Cardiac fibroblast (primary cell): ENCODE results near the gene PCBD1.

Source experiments
- DNase-seq, 2 donors: peaks; one replicate each; pipeline versions ENCODE4 v3.0.0 to v3.0.0-alpha.2; 2010; ENCODE audit warnings: low read depth in 2 of 2
- H3K4me3 ChIP-seq, 2 donors: replicated peaks in 1 of 2; 1 replicate in 1 of 2; 2 replicates in 1 of 2; pipeline ENCODE4 v1.5.1; 2011; ENCODE audit warnings: low read depth in 2 of 2, low read length in 2 of 2, mild to moderate bottlenecking in 2 of 2, moderate library complexity in 1 of 2
- CTCF ChIP-seq: IDR thresholded peaks from one replicate; pipeline ENCODE4 v1.5.1; 2011; ENCODE audit warnings: low read depth, mild to moderate bottlenecking, low read length, inconsistent platforms

Gene PCBD1

DNA sequence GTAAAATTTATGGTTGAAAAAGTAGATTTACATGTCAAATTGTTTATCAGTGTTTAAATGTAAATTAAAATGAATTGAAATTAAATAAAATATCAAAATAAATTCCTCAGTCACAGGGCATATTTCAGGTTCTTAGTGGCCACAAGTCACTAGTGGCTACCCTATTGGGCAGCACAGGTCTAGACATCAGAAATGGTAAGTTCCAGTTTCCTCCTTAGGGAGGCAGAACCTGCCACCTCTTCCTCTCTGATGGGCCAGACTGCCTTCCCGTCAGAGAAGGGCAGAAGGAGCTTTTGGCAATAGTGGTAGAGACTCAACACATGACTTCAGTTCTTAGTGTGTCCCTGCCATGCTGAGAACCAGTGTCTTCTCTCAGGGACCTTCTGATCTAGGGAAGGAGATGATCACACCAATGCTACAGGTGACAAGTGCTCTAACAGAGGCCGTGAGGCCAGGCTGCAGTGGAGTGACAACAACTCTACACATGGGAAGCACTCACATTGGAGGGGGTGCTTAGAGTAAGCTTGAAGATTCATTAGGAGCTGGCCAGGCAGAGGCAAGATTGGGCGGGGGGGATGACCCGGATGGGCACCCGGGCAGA lies 14.4 kb upstream of the PCBD1 start:
- TF ChIP-seq CTCF, result no peak
- DNase-seq, result no peak
- H3K4me3 ChIP-seq, result no peak overlapping the region

DNA sequence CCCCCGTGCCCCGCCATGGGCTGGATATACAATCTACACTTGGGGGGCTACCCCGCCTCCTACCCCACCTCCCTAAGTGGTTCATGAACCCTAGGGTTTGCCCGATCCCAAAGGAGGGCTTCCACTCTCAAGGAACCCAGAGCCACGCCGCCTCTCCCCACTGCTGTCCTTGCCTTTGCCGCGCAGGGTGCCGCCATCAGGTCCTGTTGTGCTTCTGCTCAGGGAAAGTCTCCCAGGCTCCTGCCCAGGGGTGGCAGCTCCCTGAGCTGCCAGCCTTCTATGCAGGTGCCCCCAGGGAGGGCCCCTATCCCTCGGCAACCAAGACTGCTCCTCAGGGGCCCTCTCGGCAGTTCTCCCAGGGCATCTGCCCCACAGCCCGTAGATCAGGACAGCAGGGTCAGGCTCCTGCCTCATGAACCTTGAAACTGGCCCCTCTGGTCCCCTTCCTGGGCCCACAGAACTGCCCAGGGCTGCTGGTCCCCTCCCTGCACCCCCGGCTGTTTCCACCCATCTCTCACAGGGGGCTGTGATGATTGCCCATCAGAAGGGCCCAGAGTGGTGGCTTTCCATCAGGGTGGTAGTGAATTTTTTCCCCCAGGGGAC lies 13.0 kb upstream of the PCBD1 start:
- H3K4me3 ChIP-seq, result no peak overlapping the region
- no peak for DNase-seq
- no peak for TF ChIP-seq CTCF

DNA sequence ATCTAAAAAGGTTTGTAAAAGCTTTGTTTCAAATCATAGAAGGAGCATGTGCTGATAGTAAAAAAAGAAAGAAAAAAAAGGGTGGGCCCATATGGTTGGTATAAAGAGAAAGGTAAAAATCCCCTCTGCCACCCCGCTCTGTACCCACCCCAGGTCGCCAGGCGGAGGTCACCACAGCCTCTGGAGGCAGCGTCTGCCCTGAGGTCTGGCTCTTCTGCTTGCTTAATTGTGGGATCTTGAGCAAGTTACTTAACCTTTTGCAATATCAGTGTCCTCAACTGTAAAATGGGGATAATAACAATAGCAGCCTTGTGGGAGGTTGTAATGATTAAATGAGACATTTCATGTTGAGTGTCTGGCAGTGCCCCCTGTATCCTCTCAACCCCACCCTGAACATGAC lies 10.7 kb upstream of the PCBD1 start:
- DNase-seq, result no peak
- TF ChIP-seq CTCF, result no peak
- H3K4me3 ChIP-seq, result no peak overlapping the region

DNA sequence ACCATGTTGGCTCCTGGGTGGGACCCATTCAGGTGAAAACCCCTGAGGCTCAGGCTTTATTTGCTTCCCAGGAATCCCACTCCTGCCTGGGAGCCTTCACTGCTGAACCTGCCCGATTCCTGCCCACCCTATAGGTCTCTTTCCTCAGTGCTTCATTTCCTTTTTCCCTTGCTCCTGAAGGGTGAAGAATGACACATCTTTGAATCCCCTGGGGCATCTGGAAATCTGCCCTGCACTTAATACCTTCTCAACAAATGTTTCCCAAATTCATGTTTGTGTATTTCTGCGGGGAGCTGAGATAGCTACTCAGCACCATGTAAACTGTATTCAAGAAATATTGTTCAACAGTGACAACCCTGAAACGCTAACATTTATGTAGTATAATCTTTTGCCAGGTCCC lies 10.3 kb upstream of the PCBD1 start:
- no peak for DNase-seq
- no peak for TF ChIP-seq CTCF

DNA sequence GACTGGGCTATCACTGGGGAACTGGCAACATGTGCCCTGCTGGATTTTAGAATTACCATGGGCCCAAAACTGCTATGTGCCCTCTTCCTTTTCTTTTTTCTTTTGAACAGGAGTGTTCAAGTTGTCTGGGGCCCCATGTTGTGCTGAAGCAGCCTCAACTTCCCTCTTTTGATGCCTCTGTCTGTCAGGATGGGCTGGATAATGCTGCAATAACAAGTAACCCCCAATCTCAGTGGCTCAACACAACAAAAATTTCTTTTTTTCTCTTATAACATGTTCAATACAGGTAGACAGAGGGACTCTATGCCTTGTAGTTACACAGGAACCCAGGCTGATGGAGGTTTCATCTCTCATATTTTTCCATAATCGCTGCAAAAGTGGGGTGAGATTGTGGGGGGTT lies 8.2 kb upstream of the PCBD1 start:
- TF ChIP-seq CTCF, result no peak
- no peak overlapping the region for H3K4me3 ChIP-seq
- no peak for DNase-seq

More for the DNA sequence above, 10.3 kb upstream of the PCBD1 start:
- no peak overlapping the region for H3K4me3 ChIP-seq

- TF ChIP-seq CTCF, result no peak
- no peak overlapping the region for H3K4me3 ChIP-seq
- DNase-seq, result no peak
Observed at GRCh38 chr10:70894416-70894815, 6.1 kb upstream of the PCBD1 start.
